GM18520 (cell line): ENCODE measurements around the gene AMOTL1.

Source experiments
- ATAC-seq: cut with Tn5 transposase; IDR thresholded peaks from one replicate; pipeline ENCODE4 v1.9.1; 2021; ENCODE audit not compliant: unreplicated experiment

Gene AMOTL1

GRCh38 chr11:94923004-94923334, 154.8 kb downstream of the AMOTL1 start:
- no peak for ATAC-seq

GRCh38 chr11:94924171-94924572, 156.0 kb downstream of the AMOTL1 start:
- ATAC-seq = no peak

GRCh38 chr11:94924612-94925011, 156.5 kb downstream of the AMOTL1 start:
- no peak for ATAC-seq

GRCh38 chr11:94925422-94926270, 157.5 kb downstream of the AMOTL1 start:
- ATAC-seq = no peak

GRCh38 chr11:94926271-94926625, 158.1 kb downstream of the AMOTL1 start:
- no peak for ATAC-seq
